HCT116 (cell line): ENCODE measurements around the gene ECI2. TPM values are rescaled to one million over a fixed set of nuclear protein-coding genes. Genes with fewer than 3 reads are reported as not detected.

Experiments used
- ATAC-seq: fragments of 200-7000 bp; cut with Tn5 transposase; 2 replicates; pipeline ENCODE4 v1.9.1; 2020; ENCODE audit warnings: mild to moderate bottlenecking, moderate library complexity
- Bru-seq: library from RNA; stranded (reverse); fragments of 400-500 nt; gene quantifications from one replicate; lab custom pipeline; 2021; lab: Mats Ljungman, UMichigan
- BruChase-seq, 2 experiments: library from RNA; stranded (reverse); fragments of 400-500 nt; gene quantifications; one replicate each; lab custom pipeline; 2021; lab: Mats Ljungman, UMichigan
- BruUV-seq: library from RNA; stranded (reverse); fragments of 400-500 nt; replicated peaks from 2 replicates; lab custom pipeline; 2021; lab: Mats Ljungman, UMichigan
- CTCF ChIA-PET: fragments of 300-600 bp; sonication (Branson Sonifier 250); formaldehyde crosslinking; loops from one replicate; lab custom pipeline; 2021; ENCODE audit warnings: antibody characterized with exemption; lab: Charles Lee
- POLR2A ChIA-PET: fragments of 300-600, 350-600 bp; sonication (Branson Sonifier 250); formaldehyde crosslinking; loops from one replicate; lab custom pipeline; 2021; ENCODE audit warnings: antibody characterized with exemption; lab: Charles Lee
- RAD21 ChIA-PET, 2 experiments: fragments of 300-600 bp; sonication (Branson Sonifier 250); formaldehyde crosslinking; loops; one replicate each; lab custom pipeline; 2023; ENCODE audit warnings: low total read pairs in 2 of 2; ENCODE audit not compliant: uncharacterized antibody in 2 of 2, unreplicated experiment in 2 of 2, low non-redundant PET in 1 of 2; lab: Charles Lee
- DNase-seq: peaks from one replicate; pipeline ENCODE4 v3.0.0-alpha.2; 2010; ENCODE audit warnings: low read depth, low spot score
- H2AFZ ChIP-seq: fragments of 200-600 bp; shearing (Covaris generic), sonication (generic); 2 replicates; pipeline ENCODE4 v1.6.1; 2017; ENCODE audit warnings: low read depth, mixed run types, mixed read lengths, antibody characterized with exemption, low read length; ENCODE audit not compliant: poor library complexity, severe bottlenecking
- H3K27ac ChIP-seq: 2 replicates; pipeline ENCODE4 v1.5.1; 2012; ENCODE audit warnings: low read depth, low read length
- H3K27me3 ChIP-seq: fragments of 200-600 bp; sonication (generic); 2 replicates; pipeline ENCODE4 v1.6.1; 2016; ENCODE audit warnings: mixed run types, low read length, mixed read lengths; ENCODE audit not compliant: insufficient read depth
- H3K36me3 ChIP-seq, 2 experiments: fragments of 200-500 bp in 1 of 2; fragments of 200-600 bp in 1 of 2; sonication (Bioruptor generic) in 1 of 2; sonication (generic) in 1 of 2; 2 replicates each; pipeline versions ENCODE4 v1.5.1 to v1.6.1; 2014 to 2016; ENCODE audit warnings: low read length in 2 of 2, inconsistent platforms in 1 of 2, mixed read lengths in 1 of 2, mixed run types in 1 of 2; ENCODE audit not compliant: insufficient read depth in 2 of 2, control insufficient read depth in 1 of 2
- H3K4me1 ChIP-seq, 2 experiments: fragments of 200-600 bp in 1 of 2; sonication (generic) in 1 of 2; 2 replicates each; pipeline versions ENCODE4 v1.5.1 to v1.6.1; 2012 to 2017; ENCODE audit warnings: low read length in 2 of 2, inconsistent platforms in 1 of 2, mild to moderate bottlenecking in 1 of 2, mixed read lengths in 1 of 2, mixed run types in 1 of 2, moderate library complexity in 1 of 2; ENCODE audit not compliant: insufficient read depth in 2 of 2, control insufficient read depth in 1 of 2
- H3K4me2 ChIP-seq: fragments of 200-600 bp; sonication (generic); 2 replicates; pipeline ENCODE4 v1.6.1; 2017; ENCODE audit warnings: mixed run types, low read length, mixed read lengths
- H3K4me3 ChIP-seq, 2 experiments: fragments of 200-600 bp in 1 of 2; sonication (generic) in 1 of 2; replicated peaks in 1 of 2; 2 replicates each; pipeline ENCODE4 v1.5.1; 2011 to 2016; ENCODE audit warnings: low read length in 2 of 2, control low read depth in 1 of 2, low read depth in 1 of 2, mild to moderate bottlenecking in 1 of 2, mixed read lengths in 1 of 2, mixed run types in 1 of 2
- H3K79me2 ChIP-seq: fragments of 200-600 bp; sonication (generic); 2 replicates; pipeline ENCODE4 v1.6.1; 2017; ENCODE audit warnings: mild to moderate bottlenecking, mixed run types, low read length, moderate library complexity, mixed read lengths; ENCODE audit not compliant: insufficient read depth
- H3K9ac ChIP-seq: fragments of 200-600 bp; sonication (generic); 2 replicates; pipeline ENCODE4 v1.6.1; 2016; ENCODE audit warnings: low read length, mixed read lengths
- H3K9me2 ChIP-seq: fragments of 200-600 bp; sonication (generic), shearing (Covaris generic); 2 replicates; pipeline ENCODE4 v1.6.1; 2017; ENCODE audit warnings: mixed run types, mild to moderate bottlenecking, moderate library complexity; ENCODE audit not compliant: insufficient read depth
- H3K9me3 ChIP-seq, 2 experiments: fragments of 200-500 bp in 1 of 2; fragments of 200-600 bp in 1 of 2; sonication (Bioruptor generic) in 1 of 2; sonication (generic) in 1 of 2; 2 replicates each; pipeline ENCODE4 v1.6.1; 2014 to 2017; ENCODE audit warnings: low read length in 2 of 2, mixed read lengths in 2 of 2, inconsistent platforms in 1 of 2, low read depth in 1 of 2, mild to moderate bottlenecking in 1 of 2, mixed run types in 1 of 2, moderate library complexity in 1 of 2; ENCODE audit not compliant: control insufficient read depth in 1 of 2, insufficient read depth in 1 of 2
- H4K20me1 ChIP-seq: fragments of 200-600 bp; sonication (generic), shearing (Covaris generic); 2 replicates; pipeline ENCODE4 v1.6.1; 2017; ENCODE audit warnings: mixed run types, mild to moderate bottlenecking, moderate library complexity; ENCODE audit not compliant: insufficient read depth
- FOSL1 ChIP-seq: IDR thresholded peaks from 2 replicates; pipeline ENCODE4 v1.6.1; 2012; ENCODE audit warnings: low read depth
- JUND ChIP-seq: IDR thresholded peaks from 2 replicates; pipeline ENCODE4 v1.6.1; 2012
- MAX ChIP-seq: IDR thresholded peaks from 2 replicates; pipeline ENCODE4 v1.6.1; 2012
- POLR2A ChIP-seq: IDR thresholded peaks from 2 replicates; pipeline ENCODE4 v1.7.0; 2011; ENCODE audit warnings: borderline replicate concordance; ENCODE audit not compliant: insufficient read depth, insufficient read length; ENCODE audit errors: extremely low read depth
- POLR2AphosphoS5 ChIP-seq: IDR thresholded peaks from 2 replicates; pipeline ENCODE4 v1.6.1; 2011; ENCODE audit warnings: mild to moderate bottlenecking, low read depth, low read length, moderate library complexity
- REST ChIP-seq: IDR thresholded peaks from 2 replicates; pipeline ENCODE4 v1.6.1; 2012; ENCODE audit warnings: low read depth
- SIN3A ChIP-seq: IDR thresholded peaks from 2 replicates; pipeline ENCODE4 v1.6.1; 2012; ENCODE audit warnings: low read depth
- SP1 ChIP-seq: IDR thresholded peaks from 2 replicates; pipeline ENCODE4 v1.6.1; 2012; ENCODE audit warnings: low read depth
- TCF7L2 ChIP-seq: IDR thresholded peaks from 2 replicates; pipeline ENCODE4 v1.7.0; 2011; ENCODE audit warnings: borderline replicate concordance, inconsistent platforms; ENCODE audit not compliant: insufficient read depth, insufficient read length; ENCODE audit errors: extremely low read depth
- YY1 ChIP-seq: IDR thresholded peaks from 2 replicates; pipeline ENCODE4 v1.6.1; 2011; ENCODE audit warnings: low read length, low read depth, moderate library complexity, mild to moderate bottlenecking; ENCODE audit not compliant: insufficient replicate concordance; ENCODE audit errors: extremely low read depth
- ZFX ChIP-seq: fragments of 450-650 bp; IDR thresholded peaks from 2 replicates; pipeline ENCODE4 v1.6.1; 2017
- intact Hi-C: fragments of 100-400 bp; cut with micrococcal nuclease; formaldehyde crosslinking; loops from 2 replicates; pipeline ENCODE4 v1.10.0; 2022
- long read RNA-seq: library from polyadenylated mRNA; unstranded; transcript quantifications from one replicate; pipeline ENCODE4 v2.0.0, GENCODE V29; 2021; ENCODE audit not compliant: unreplicated experiment
- polyA plus RNA-seq: library from polyadenylated mRNA; unstranded; fragments of >200 nt; gene quantifications from 2 replicates; pipeline ENCODE4 v1.2.1, GENCODE V29; 2012; ENCODE audit warnings: missing spikeins
- total RNA-seq: library from RNA; stranded (reverse); gene quantifications from one replicate; pipeline ENCODE4 v1.2.1, GENCODE V29; 2021; ENCODE audit not compliant: unreplicated experiment

Gene ECI2
- total RNA-seq (56.8 TPM), Bru-seq, nascent RNA (percentile 73 among the genes with signal in this experiment), BruChase-seq, experiment 1, labeled RNA remaining after a 6-hour chase (percentile 73 among the genes with signal in this experiment), BruChase-seq, experiment 2, labeled RNA remaining after a 2-hour chase (percentile 72 among the genes with signal in this experiment)
- polyA plus RNA-seq, result 34.9 and 53.8 TPM in 2 replicates
- long read RNA-seq, transcript ECI2-201 (10 exons, 1,380 nt), result major isoform, 28 of 49 reads
- long read RNA-seq, transcript ECI2-202 (10 exons, 1,407 nt), result minor isoform, 13 of 49 reads
- long read RNA-seq, partial matches to known transcripts, result 4 of 49 reads
- long read RNA-seq, other reads (novel, unspliced or antisense), result 4 of 49 reads

DNA sequence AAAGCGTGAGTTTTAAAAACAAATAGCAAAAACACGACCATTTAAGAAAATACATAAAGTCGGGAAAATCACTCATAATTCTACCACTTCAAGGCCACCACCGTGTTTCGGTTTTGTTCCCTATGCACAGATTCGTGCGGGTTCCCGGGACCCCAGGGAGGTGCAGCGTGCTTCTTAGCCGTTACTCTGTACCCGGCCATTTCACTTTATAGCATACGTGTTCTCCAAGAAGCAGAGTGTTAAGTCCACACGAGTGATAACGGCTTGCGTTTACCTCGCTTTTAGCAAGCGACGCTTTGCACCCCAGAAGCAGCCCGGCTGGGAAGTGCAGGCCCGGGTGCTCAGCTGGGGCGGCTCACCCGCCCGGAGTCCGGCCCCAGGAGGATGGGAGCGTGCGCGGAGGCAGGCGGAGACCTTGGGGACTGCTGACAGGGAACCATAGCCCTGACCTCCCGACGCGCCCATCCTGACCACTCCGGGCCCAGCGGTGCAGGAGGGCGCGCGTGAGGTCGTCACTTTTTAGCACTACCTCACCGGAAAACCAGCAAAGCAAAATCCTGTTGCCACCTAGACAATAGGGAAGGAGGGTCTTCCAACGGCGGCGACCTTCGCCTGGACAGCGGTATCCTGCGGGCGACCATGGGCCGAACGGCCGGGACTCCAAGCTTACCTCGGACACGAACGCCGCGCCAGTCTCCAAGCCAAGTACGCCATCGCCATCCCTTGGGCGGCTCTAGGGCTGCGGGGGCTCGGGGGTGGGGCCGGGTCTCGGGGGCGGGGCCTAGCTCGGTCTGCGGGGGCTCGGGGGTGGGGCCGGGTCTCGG is at the start of gene ECI2:
Gene ECI2 (minus strand): TSS at position 735 of the 824 bp plus-strand sequence. CDS start 15 bp downstream, at position 720.
- DNase-seq (no peak), ATAC-seq (peak; percentile 67)
- no peaks in the 10 kb centered on the region for H4K20me1 ChIP-seq
- no peak within 1 kb of the TSS for H2AFZ ChIP-seq
- ChIA-PET RAD21 (interaction anchor here (0.6 to 0.7 kb wide), 4 partner anchors 21 to 682 kb away, joined by 3 to 7 read pairs (median 4); no protein-coding TSS in a partner anchor), POLR2A (interaction anchor here (0.6 to 1.6 kb wide), 5 partner anchors 24 to 1101 kb away, joined by 3 to 23 read pairs (median 4); a partner anchor contains a TSS), CTCF (interaction anchor here (0.6 to 1.6 kb wide), 5 partner anchors 9 to 608 kb away, joined by 3 to 9 read pairs (median 4); no protein-coding TSS in a partner anchor)
- intact Hi-C loops, result no loop called here
- H3K36me3 ChIP-seq, result peaks cover 3 to 15% of the 10 kb centered on the region in 2 experiments; a peak in 3 of 4 replicates
- H3K79me2 ChIP-seq, result peaks cover 17% of the 10 kb centered on the region
- peak within 1 kb of the TSS; percentile 72 for H3K27ac ChIP-seq
- peaks cover 0 to 4% of the 10 kb centered on the region in 2 experiments; a peak in 1 of 4 replicates for H3K9me3 ChIP-seq
- H3K4me1 ChIP-seq, result peaks cover 10 to 16% of the 10 kb centered on the region in 2 experiments; a peak in 3 of 4 replicates
- no peaks in the 10 kb centered on the region for H3K9me2 ChIP-seq
- peak within 1 kb of the TSS; percentile 86 for H3K9ac ChIP-seq
- BruUV-seq, result TSS peak; percentile 55
- peak within 1 kb of the TSS; percentile 77 to 88 for H3K4me3 ChIP-seq
- H3K27me3 ChIP-seq, result no peaks in the 10 kb centered on the region
- peak within 1 kb of the TSS; percentile 92 for H3K4me2 ChIP-seq
- TF ChIP-seq POLR2AphosphoS5, result peak; percentile 73
- TF ChIP-seq MAX, result no peak; the same call in 1 of the 2 replicates
- TF ChIP-seq FOSL1, result no peak
- peak; percentile 40 for TF ChIP-seq POLR2A
- TF ChIP-seq SP1, result 0 out of 2 replicates have a peak, but pooled peaks have one; percentile 6
- no peak for TF ChIP-seq TCF7L2
- TF ChIP-seq ZFX, result peak; percentile 64
- peak; percentile 81 for TF ChIP-seq YY1
- TF ChIP-seq JUND, result no peak
- TF ChIP-seq SIN3A, result peak; percentile 67
- TF ChIP-seq REST, result no peak
